GM23338 (cell line): ENCODE measurements around the gene ZNRF1. TPM values are rescaled to one million over a fixed set of nuclear protein-coding genes. Genes with fewer than 3 reads are reported as not detected.

Experiments used
- ATAC-seq: fragments of 200-7000 bp; cut with Tn5 transposase; 3 replicates; pipeline ENCODE4 v1.9.1; 2020
- DNase-seq: peaks from one replicate; pipeline ENCODE4 v3.0.0-alpha.2; 2015; ENCODE audit warnings: low spot score
- H2AFZ ChIP-seq: fragments of 200-600 bp; sonication (generic); 2 replicates; pipeline ENCODE4 v1.8.0; 2016; ENCODE audit warnings: antibody characterized with exemption, mild to moderate bottlenecking, moderate library complexity
- H3F3A ChIP-seq: fragments of 200-600 bp; sonication (generic); replicated peaks from 2 replicates; pipeline ENCODE4 v1.8.0; 2017; ENCODE audit warnings: antibody characterized with exemption, mixed run types, low read depth
- H3K27ac ChIP-seq: fragments of 200-600 bp; sonication (generic); 2 replicates; pipeline ENCODE4 v1.6.1; 2016; ENCODE audit warnings: low read depth
- H3K27me3 ChIP-seq: fragments of 200-600 bp; sonication (generic); 2 replicates; pipeline ENCODE4 v1.8.0; 2016; ENCODE audit warnings: mild to moderate bottlenecking, mixed run types, moderate library complexity; ENCODE audit not compliant: insufficient read depth
- H3K36me3 ChIP-seq: fragments of 200-600 bp; sonication (generic); 2 replicates; pipeline ENCODE4 v1.8.0; 2016; ENCODE audit warnings: mild to moderate bottlenecking; ENCODE audit not compliant: insufficient read depth
- H3K4me1 ChIP-seq: fragments of 200-600 bp; sonication (generic); 2 replicates; pipeline ENCODE4 v1.8.0; 2016; ENCODE audit warnings: mild to moderate bottlenecking, moderate library complexity; ENCODE audit not compliant: insufficient read depth
- H3K4me2 ChIP-seq: fragments of 200-600 bp; sonication (generic); 2 replicates; pipeline ENCODE4 v1.7.1; 2017; ENCODE audit warnings: mixed run types
- H3K4me3 ChIP-seq: fragments of 200-600 bp; sonication (generic); 2 replicates; pipeline ENCODE4 v1.6.1; 2016; ENCODE audit warnings: mixed run types
- H3K79me2 ChIP-seq: fragments of 200-600 bp; sonication (generic); replicated peaks from 2 replicates; pipeline ENCODE4 v1.8.0; 2017; ENCODE audit warnings: mild to moderate bottlenecking; ENCODE audit not compliant: insufficient read depth
- H3K9me2 ChIP-seq: fragments of 200-600 bp; sonication (generic); 2 replicates; pipeline ENCODE4 v1.8.0; 2017; ENCODE audit not compliant: insufficient read depth
- H4K20me1 ChIP-seq: fragments of 200-600 bp; sonication (generic); replicated peaks from 2 replicates; pipeline ENCODE4 v1.8.0; 2017; ENCODE audit warnings: mild to moderate bottlenecking; ENCODE audit not compliant: insufficient read depth
- H3K27ac Mint-ChIP-seq: 2 replicates; pipeline ENCODE4 v1.8.0; 2020; ENCODE audit warnings: inconsistent platforms, mild to moderate bottlenecking, moderate library complexity, mixed read lengths
- H3K27me3 Mint-ChIP-seq: 3 replicates; pipeline ENCODE4 v1.8.0; 2022; ENCODE audit warnings: low read depth, mild to moderate bottlenecking, moderate library complexity, mixed read lengths, inconsistent platforms; ENCODE audit not compliant: insufficient read depth, poor library complexity
- H3K36me3 Mint-ChIP-seq: 3 replicates; pipeline ENCODE4 v1.8.0; 2021; ENCODE audit warnings: low read depth, mild to moderate bottlenecking, inconsistent platforms, moderate library complexity, mixed read lengths
- H3K4me1 Mint-ChIP-seq: 3 replicates; pipeline ENCODE4 v1.8.0; 2020; ENCODE audit warnings: mild to moderate bottlenecking, inconsistent platforms, mixed read lengths
- H3K4me3 Mint-ChIP-seq: 3 replicates; pipeline ENCODE4 v1.8.0; 2021; ENCODE audit warnings: moderate library complexity, mild to moderate bottlenecking, inconsistent platforms, mixed read lengths
- H3K9me3 Mint-ChIP-seq: 3 replicates; pipeline ENCODE4 v1.8.0; 2020; ENCODE audit warnings: moderate library complexity, mild to moderate bottlenecking, inconsistent platforms, mixed read lengths
- EZH2 ChIP-seq: fragments of 200-600 bp; sonication (generic); IDR thresholded peaks from one replicate; pipeline ENCODE4 v1.8.0; 2017; ENCODE audit warnings: antibody characterized with exemption, mild to moderate bottlenecking, low read depth; ENCODE audit not compliant: unreplicated experiment
- JUNB ChIP-seq: IDR thresholded peaks from one replicate; pipeline ENCODE4 v1.6.1; 2016; ENCODE audit warnings: antibody characterized with exemption; ENCODE audit not compliant: unreplicated experiment
- NANOG ChIP-seq: IDR thresholded peaks from 2 replicates; pipeline ENCODE4 v1.6.1; 2016; ENCODE audit warnings: antibody characterized with exemption, borderline replicate concordance
- ZNF114 ChIP-seq: fragments of 250-450 bp; sonication (Bioruptor Pico); IDR thresholded peaks from 2 replicates; pipeline ENCODE4 v1.5.0; 2020; ENCODE audit warnings: mild to moderate bottlenecking, moderate library complexity
- polyA plus RNA-seq: library from polyadenylated mRNA; unstranded; fragments of >200 nt; fragmentation: Nextera tagmentation; extraction: Ambion mirVana; gene quantifications from 2 replicates; pipeline ENCODE4 v1.2.1, GENCODE V29; 2016
- total RNA-seq: library from RNA; depleted of rRNA; stranded (reverse); fragments of >200 nt; shearing (Covaris generic); gene quantifications from 2 replicates; pipeline ENCODE4 v1.2.3, GENCODE V29; 2014
- TF ChIP-seq, protein P1 (sequence below): fragments of 250-450 bp; sonication (Bioruptor Pico); IDR thresholded peaks from 2 replicates; pipeline ENCODE4 v1.5.0; 2020; ENCODE audit warnings: mild to moderate bottlenecking, moderate library complexity

The ZNRF1 gene
- total and polyA plus RNA-seq, 2 experiments from 2014 or later, result 22.4 to 42.1 TPM

DNA sequence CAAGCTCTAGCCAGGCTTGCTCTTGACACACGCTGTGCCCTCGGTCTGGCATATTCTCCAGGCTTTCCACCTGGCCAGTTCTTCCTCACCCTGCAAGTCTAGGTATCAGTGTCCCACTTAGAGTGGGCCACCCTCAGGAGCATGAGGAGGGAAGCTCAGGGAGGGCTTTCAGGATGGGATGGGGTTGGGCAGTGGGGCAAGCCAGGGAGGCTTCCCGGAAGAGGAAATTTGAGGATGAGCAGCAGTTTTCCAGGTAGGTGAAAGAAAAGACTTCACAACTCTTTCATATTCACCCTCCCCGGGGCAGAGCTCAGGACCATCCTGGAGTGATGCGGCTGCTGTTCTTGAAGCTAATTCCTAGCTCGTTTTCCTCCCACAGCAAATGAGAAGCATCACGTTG is 132.3 kb downstream of the ZNRF1 start:
- H3K4me3 Mint-ChIP-seq, result no peak overlapping the region
- H3K4me1 ChIP-seq, result peaks cover 5% of the 10 kb centered on the region; the same call in 1 of the 2 replicates
- no peak overlapping the region for H3K27ac Mint-ChIP-seq

More for the DNA sequence above, 132.3 kb downstream of the ZNRF1 start:
- TF ChIP-seq, protein P1, sequence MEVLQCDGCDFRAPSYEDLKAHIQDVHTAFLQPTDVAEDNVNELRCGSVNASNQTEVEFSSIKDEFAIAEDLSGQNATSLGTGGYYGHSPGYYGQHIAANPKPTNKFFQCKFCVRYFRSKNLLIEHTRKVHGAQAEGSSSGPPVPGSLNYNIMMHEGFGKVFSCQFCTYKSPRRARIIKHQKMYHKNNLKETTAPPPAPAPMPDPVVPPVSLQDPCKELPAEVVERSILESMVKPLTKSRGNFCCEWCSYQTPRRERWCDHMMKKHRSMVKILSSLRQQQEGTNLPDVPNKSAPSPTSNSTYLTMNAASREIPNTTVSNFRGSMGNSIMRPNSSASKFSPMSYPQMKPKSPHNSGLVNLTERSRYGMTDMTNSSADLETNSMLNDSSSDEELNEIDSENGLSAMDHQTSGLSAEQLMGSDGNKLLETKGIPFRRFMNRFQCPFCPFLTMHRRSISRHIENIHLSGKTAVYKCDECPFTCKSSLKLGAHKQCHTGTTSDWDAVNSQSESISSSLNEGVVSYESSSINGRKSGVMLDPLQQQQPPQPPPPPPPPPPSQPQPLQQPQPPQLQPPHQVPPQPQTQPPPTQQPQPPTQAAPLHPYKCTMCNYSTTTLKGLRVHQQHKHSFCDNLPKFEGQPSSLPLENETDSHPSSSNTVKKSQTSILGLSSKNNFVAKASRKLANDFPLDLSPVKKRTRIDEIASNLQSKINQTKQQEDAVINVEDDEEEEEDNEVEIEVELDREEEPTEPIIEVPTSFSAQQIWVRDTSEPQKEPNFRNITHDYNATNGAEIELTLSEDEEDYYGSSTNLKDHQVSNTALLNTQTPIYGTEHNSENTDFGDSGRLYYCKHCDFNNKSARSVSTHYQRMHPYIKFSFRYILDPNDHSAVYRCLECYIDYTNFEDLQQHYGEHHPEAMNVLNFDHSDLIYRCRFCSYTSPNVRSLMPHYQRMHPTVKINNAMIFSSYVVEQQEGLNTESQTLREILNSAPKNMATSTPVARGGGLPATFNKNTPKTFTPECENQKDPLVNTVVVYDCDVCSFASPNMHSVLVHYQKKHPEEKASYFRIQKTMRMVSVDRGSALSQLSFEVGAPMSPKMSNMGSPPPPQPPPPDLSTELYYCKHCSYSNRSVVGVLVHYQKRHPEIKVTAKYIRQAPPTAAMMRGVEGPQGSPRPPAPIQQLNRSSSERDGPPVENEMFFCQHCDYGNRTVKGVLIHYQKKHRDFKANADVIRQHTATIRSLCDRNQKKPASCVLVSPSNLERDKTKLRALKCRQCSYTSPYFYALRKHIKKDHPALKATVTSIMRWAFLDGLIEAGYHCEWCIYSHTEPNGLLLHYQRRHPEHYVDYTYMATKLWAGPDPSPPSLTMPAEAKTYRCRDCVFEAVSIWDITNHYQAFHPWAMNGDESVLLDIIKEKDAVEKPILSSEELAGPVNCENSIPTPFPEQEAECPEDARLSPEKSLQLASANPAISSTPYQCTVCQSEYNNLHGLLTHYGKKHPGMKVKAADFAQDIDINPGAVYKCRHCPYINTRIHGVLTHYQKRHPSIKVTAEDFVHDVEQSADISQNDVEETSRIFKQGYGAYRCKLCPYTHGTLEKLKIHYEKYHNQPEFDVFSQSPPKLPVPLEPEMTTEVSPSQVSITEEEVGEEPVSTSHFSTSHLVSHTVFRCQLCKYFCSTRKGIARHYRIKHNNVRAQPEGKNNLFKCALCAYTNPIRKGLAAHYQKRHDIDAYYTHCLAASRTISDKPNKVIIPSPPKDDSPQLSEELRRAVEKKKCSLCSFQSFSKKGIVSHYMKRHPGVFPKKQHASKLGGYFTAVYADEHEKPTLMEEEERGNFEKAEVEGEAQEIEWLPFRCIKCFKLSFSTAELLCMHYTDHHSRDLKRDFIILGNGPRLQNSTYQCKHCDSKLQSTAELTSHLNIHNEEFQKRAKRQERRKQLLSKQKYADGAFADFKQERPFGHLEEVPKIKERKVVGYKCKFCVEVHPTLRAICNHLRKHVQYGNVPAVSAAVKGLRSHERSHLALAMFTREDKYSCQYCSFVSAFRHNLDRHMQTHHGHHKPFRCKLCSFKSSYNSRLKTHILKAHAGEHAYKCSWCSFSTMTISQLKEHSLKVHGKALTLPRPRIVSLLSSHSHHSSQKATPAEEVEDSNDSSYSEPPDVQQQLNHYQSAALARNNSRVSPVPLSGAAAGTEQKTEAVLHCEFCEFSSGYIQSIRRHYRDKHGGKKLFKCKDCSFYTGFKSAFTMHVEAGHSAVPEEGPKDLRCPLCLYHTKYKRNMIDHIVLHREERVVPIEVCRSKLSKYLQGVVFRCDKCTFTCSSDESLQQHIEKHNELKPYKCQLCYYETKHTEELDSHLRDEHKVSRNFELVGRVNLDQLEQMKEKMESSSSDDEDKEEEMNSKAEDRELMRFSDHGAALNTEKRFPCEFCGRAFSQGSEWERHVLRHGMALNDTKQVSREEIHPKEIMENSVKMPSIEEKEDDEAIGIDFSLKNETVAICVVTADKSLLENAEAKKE (CRISPR knock-in tag), result no peak
- no peak for TF ChIP-seq JUNB
- no peak for TF ChIP-seq EZH2
- no peak for TF ChIP-seq ZNF114 (CRISPR knock-in tag)
- no peak for TF ChIP-seq NANOG
- Histone ChIP-seq H3K9me2 (no peaks in the 10 kb centered on the region), H3K27me3 (no peaks in the 10 kb centered on the region), H3K79me2 (no peaks in the 10 kb centered on the region), H3K4me3 (no peak overlapping the region), H2AFZ (peak overlapping the region; percentile 74; the same call in 1 of the 2 replicates), H3K36me3 (no peaks in the 10 kb centered on the region), H3K4me2 (no peak overlapping the region), H3K27ac (no peak overlapping the region), H3F3A (no peaks in the 10 kb centered on the region), H4K20me1 (no peaks in the 10 kb centered on the region)
- ATAC-seq (no peak), DNase-seq (no peak)
- H3K4me1 Mint-ChIP-seq, result peaks cover 9% of the 10 kb centered on the region
- H3K27me3 Mint-ChIP-seq, result peaks cover 11% of the 10 kb centered on the region
- peaks cover 30% of the 10 kb centered on the region for H3K9me3 Mint-ChIP-seq
- peaks cover 16% of the 10 kb centered on the region; the same call in 2 of the 3 replicates for H3K36me3 Mint-ChIP-seq
